K562 treated with DMSO at 1 percent for 12 hours (cell line): Measurements from ENCODE around the gene BTNL2. TPM values are rescaled to one million over a fixed set of nuclear protein-coding genes. Genes with fewer than 3 reads are reported as not detected.

ENCODE experiments used
- total RNA-seq: library from RNA; unstranded; fragments of 300-600 nt; gene quantifications from 2 replicates; pipeline ENCODE4 v1.2.3, GENCODE V29; 2022; ENCODE audit not compliant: insufficient read depth

BTNL2 gene, protein sequence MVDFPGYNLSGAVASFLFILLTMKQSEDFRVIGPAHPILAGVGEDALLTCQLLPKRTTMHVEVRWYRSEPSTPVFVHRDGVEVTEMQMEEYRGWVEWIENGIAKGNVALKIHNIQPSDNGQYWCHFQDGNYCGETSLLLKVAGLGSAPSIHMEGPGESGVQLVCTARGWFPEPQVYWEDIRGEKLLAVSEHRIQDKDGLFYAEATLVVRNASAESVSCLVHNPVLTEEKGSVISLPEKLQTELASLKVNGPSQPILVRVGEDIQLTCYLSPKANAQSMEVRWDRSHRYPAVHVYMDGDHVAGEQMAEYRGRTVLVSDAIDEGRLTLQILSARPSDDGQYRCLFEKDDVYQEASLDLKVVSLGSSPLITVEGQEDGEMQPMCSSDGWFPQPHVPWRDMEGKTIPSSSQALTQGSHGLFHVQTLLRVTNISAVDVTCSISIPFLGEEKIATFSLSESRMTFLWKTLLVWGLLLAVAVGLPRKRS
- not detected in 2 replicates for total RNA-seq

DNA sequence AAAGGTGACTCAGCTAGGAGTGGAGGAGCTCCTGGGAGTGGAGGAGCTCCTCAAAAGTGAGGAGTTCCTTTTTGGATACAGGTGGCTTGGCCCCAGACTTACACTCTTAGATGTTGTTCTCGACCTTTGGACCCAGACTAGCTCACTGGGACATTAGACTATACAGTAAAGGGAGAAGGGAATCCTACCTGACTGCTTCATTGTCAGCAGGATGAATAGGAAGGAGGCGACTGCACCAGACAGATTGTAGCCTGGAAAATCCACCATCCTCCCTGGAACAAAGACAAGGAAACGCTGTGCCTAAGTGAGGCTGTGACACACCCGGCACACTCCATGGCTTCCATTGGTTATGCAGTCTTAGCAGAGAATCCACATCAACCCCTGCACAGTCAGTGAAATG, at the start of gene BTNL2:
Gene BTNL2 (minus strand): TSS at position 325 of the 400 bp plus-strand sequence. CDS start 58 bp downstream, at position 267.

GRCh38 chr6:32439602-32440214, 32.7 kb upstream of the BTNL2 start, which contains the start of gene HLA-DRA:
HLA-DRA (plus strand) TSS chr6:32439887; CDS start chr6:32439951, 64 bp downstream.

DNA sequence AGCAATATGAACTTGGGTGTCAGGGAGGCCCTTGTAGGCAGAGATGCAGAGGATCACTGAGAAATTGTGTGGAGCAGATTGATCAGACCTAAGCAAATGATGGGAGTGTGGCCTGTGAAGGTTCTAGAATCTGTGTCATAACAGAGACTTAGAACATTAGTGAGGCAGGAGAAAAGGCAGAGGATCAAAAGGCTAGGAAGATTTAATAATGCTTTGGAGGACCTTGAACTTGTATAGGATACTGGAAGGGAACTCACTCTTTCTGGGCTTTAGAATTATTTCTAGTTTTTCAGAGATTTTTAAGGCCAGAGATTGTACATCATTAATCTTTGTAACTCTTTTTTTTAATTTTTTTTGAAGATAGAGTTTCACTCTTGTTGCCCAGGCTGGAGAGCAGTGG, 35.2 kb downstream of the BTNL2 start, which contains the start of gene TSBP1:
Gene TSBP1 (minus strand): TSS at position 101 of the 400 bp plus-strand sequence. CDS start 197 bp downstream, outside the sequence.

Other genes starting within 250 kb of the BTNL2 start
- gene EGFL8, start 242.6 kb downstream of the BTNL2 start, total RNA-seq, result 9.4 and 17.1 TPM in 2 replicates
- 99.4 and 156 TPM in 2 replicates for gene AGPAT1, start 231.1 kb downstream of the BTNL2 start, total RNA-seq
- 263 and 302 TPM in 2 replicates for gene RNF5, start 228.8 kb downstream of the BTNL2 start, total RNA-seq
- 5.5 and 8.8 TPM in 2 replicates for gene AGER, start 222.9 kb downstream of the BTNL2 start, total RNA-seq
- gene PBX2, start 217.0 kb downstream of the BTNL2 start, total RNA-seq, result 28.1 and 63.5 TPM in 2 replicates
- gene GPSM3, start 214.5 kb downstream of the BTNL2 start, total RNA-seq, result 48.7 and 51.1 TPM in 2 replicates
- 2.4 and 3.7 TPM in 2 replicates for gene NOTCH4, start 183.1 kb downstream of the BTNL2 start, total RNA-seq
- gene TSBP1, start 35.3 kb downstream of the BTNL2 start, total RNA-seq, result not detected in 2 replicates
- gene HLA-DRA, start 32.7 kb upstream of the BTNL2 start, total RNA-seq, result not detected in 2 replicates
- gene HLA-DRB5, start 123.1 kb upstream of the BTNL2 start, total RNA-seq, result not detected in 2 replicates
- gene HLA-DRB1, start 182.7 kb upstream of the BTNL2 start, total RNA-seq, result not detected in 2 replicates
- gene HLA-DQA1, start 230.2 kb upstream of the BTNL2 start, total RNA-seq, result not detected in 2 replicates